OCI-LY1 (cell line): ENCODE measurements around the gene CAPN15.

Source experiments
- EZH2 ChIP-seq: fragments of 200-600 bp; sonication (generic), shearing (Covaris generic); IDR thresholded peaks from 2 replicates; pipeline ENCODE4 v1.8.0; 2017; ENCODE audit warnings: borderline replicate concordance, mixed run types, mild to moderate bottlenecking, antibody characterized with exemption, low read length, moderate library complexity, mixed read lengths
- TF ChIP-seq, protein P1 (sequence below): fragments of 200-600 bp; sonication (generic), shearing (Covaris generic); IDR thresholded peaks from 2 replicates; pipeline ENCODE4 v1.5.1; 2017; ENCODE audit warnings: mild to moderate bottlenecking, antibody characterized with exemption, low read length, moderate library complexity, mixed read lengths

DNA sequence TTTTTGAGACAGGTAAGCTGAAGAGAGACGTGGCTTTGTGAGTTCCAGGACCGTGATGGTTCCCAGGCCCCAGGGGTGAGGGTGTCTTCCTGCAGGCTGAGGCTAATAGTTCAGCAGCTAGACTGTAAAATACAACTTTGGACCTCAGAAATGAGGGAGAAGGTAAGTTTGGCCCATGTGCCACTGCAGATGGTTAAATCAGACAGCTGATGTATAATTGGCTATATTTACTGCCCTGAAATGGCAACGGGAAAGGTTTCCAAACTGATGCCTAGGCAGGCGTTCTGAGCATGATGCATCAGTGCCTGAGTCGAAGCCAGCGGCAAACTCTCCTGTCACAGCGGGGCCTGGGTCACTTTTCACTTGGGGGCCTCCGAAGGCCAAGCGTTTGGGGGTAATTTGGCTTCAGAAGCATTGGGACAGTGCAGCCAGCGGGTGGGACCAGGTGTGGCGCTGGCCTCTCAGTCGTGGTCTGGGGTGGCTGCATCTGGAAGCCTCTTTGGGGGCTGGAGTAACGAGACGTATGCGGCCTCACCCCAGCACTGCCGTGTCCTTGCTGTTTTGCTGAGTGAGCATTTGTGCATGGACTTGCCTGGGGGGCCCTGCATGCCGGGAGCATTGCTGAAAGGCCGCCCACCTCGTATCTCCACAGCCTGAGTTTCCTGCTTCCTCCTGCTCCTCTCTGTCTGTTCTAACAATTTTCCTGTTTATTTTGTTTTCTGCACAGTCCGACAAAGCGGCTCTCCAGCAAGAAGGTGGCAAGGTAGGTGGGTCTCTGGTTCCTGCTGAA lies 31.2 kb upstream of the CAPN15 start:
- TF ChIP-seq, protein P1, sequence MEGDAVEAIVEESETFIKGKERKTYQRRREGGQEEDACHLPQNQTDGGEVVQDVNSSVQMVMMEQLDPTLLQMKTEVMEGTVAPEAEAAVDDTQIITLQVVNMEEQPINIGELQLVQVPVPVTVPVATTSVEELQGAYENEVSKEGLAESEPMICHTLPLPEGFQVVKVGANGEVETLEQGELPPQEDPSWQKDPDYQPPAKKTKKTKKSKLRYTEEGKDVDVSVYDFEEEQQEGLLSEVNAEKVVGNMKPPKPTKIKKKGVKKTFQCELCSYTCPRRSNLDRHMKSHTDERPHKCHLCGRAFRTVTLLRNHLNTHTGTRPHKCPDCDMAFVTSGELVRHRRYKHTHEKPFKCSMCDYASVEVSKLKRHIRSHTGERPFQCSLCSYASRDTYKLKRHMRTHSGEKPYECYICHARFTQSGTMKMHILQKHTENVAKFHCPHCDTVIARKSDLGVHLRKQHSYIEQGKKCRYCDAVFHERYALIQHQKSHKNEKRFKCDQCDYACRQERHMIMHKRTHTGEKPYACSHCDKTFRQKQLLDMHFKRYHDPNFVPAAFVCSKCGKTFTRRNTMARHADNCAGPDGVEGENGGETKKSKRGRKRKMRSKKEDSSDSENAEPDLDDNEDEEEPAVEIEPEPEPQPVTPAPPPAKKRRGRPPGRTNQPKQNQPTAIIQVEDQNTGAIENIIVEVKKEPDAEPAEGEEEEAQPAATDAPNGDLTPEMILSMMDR = no peak
- TF ChIP-seq EZH2 = no peak
